Endometrial microvascular endothelial cells (primary cell): ENCODE data around the gene FADD. TPM values are rescaled to one million over a fixed set of nuclear protein-coding genes. Genes with fewer than 3 reads are reported as not detected.

ENCODE experiments used
- in situ Hi-C: cut with HindIII; loops from 2 replicates; pipeline ENCODE4 v1.10.0; 2017; ENCODE audit warnings: low sequenced_read_pairs, low pct_unique_long_range_greater_than_20kb; ENCODE audit errors: inconsistent ontology term
- total RNA-seq: library from RNA; depleted of rRNA; stranded (reverse); fragments of >200 nt; gene quantifications from one replicate; pipeline ENCODE4 v1.2.3, GENCODE V29; 2015; ENCODE audit errors: inconsistent ontology term

FADD gene
- total RNA-seq, 1 donor from 2014 or later: 31.0 TPM

- in situ Hi-C loops: no loop called here
Measured at GRCh38 chr11:70220920-70221319, 17.8 kb downstream of the FADD start.

DNA sequence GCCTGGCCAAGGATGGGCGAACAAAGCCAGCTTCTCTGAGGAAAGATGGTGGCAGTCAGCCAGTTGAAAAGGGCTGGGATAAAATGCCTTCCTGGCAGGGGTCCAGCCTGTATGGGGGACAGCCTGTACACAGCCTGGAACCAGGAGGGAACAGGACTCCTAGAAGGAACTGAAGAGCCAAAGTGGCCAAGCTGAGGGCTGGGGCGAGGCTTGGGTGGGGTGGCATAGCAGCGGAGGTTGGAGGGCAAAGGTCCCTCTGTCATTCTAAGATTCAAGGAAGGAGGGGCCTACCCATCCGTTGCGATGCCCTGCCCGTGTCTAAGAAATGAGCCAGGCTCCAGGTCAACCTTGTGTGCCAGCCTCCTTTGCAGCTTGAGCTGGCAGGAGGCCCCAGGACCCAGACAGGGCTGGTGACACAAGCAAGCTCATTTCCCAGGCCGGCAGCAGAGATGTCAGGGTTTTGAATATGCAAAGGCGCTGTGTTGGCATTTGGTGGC is 22.6 kb downstream of the FADD start:
- in situ Hi-C loops: no loop called here

GRCh38 chr11:70226183-70226582 is 23.1 kb downstream of the FADD start:
- in situ Hi-C loops: no loop called here

DNA sequence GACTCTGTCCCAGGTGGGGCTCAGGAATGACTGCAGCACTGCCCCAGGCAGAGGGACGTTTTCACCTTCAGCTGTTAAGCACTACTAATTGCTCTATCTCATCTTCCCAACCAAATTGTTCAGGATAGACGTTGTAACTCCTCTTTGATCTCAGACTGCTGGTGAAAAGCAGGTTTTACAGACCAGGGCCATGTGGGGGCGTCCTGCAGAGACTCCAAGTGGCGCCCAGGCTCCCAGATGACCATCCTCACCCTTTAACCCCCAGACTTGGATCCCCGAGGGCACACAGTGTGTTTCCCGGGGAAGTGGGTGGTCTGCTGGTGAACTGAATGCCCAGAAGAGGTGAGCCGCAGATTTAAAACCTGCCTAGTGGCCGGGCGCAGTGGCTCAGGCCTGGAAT is 23.9 kb downstream of the FADD start:
- in situ Hi-C loops: no loop called here

- in situ Hi-C loops: no loop called here
Measured at GRCh38 chr11:70229737-70230136, 26.6 kb downstream of the FADD start.

DNA sequence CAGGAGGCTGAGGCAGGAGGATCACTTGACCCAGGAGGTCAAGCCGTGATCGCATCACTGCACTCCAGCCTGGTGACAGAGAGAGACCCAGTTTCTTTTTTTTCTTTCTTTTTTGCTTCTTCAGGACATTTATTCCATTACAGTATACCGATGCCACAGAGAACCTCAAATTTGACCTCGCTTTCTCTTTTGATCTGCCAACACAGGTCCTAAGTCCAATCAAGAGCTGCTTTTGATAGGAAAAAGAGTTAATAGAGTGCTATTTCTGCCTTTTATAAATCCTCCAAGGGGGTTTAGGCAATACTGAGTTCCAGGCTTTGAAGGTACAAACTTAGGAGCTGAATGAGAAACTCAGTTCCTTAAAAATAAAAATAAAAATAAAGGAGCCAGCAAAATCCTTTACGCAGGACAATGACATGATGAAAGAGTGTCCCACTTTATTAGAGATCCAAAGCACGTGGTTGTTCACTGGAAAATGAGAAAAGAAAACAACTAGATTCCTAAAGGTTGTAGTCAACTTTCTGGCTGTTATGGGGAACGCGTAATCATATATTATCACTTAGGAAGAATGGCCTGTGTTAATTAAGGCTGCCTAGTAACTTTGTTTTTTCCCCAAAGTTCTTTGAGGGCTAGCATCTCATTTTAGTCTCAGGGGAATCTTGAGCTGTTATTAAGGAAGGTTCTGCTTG is 27.2 kb downstream of the FADD start:
- in situ Hi-C loops: no loop called here

DNA sequence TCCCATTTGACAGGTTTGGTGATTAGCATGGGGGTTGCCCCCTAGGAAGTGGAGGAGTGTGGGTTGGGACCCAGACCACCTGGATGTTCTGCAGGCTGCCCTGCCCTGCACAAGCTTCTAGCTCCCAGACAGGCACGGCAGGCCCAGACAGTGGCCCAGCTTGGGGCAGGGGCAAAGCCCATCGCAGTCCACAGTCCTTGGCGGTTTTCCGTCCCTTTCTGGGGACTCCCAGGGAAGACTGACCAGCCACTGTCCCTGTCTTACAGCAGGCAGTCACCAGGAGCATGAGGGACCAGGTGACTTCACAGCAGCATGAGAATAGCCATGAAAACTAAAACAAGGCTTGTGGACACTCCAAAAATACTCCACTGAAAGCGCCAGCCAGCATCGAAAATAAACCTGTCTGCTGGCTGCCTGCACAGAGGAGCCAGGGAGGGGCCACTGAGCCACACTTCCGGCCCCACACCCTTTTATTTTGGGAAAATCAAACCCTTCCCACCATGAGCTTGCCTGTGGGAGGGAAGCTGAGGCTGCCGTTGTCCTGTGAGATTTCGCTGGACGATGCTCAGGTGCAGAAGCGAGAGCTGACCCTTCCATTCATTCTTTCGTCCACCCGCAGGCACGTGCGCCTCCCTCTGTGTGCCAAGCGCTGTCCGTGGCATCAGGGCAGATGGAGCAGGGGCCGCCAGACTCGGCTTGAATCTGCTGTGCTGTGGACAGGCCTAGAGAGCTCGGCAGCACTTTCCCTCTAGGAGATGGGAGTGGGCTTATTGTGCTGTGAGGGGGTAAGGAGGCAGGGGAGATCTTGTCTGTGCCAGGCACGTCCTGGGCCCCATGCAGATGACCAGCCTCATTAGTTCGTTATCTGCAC is 28.0 kb downstream of the FADD start:
- in situ Hi-C loops: no loop called here

DNA sequence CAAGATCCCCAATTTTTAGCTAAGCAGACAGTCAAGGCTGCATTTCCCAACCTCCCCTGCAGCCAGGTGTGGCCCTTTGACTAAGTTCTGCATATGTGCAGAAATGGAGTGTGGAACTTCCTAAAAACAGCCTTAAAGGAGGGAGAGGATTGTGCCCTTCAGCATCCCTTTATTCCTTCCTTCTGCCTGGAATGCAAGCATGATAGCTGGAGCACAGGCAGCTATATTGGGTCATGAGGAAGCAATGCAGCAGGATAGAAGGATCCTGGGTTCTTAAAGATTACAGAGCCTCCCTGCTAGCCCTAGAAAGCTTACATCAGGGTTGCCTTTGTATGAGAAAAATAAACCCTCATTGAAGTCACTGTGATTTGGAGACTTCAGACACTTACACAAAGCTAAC is 29.9 kb downstream of the FADD start:
- in situ Hi-C loops: no loop called here

- in situ Hi-C loops: no loop called here
Measured at GRCh38 chr11:70233511-70233934, 30.4 kb downstream of the FADD start.

DNA sequence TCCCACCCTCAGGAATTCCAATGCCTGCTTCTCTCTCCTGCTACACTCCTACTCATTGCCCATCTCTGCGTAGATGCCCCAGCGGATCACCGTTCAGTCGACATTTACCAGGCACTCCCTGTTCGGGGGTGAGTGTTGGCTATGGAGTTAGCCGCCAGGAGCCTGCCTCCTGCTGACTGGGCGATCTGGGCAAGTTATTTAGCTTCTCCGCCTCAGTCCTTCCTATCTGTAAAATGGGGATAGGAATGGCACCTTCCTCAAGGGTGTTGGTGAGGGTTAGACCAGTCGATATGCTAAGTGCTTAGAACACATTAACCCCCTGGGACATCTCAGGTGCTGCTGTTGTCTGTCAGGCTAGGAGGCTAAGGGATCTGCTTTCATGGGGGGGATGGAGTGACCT is 30.9 kb downstream of the FADD start:
- in situ Hi-C loops: no loop called here

DNA sequence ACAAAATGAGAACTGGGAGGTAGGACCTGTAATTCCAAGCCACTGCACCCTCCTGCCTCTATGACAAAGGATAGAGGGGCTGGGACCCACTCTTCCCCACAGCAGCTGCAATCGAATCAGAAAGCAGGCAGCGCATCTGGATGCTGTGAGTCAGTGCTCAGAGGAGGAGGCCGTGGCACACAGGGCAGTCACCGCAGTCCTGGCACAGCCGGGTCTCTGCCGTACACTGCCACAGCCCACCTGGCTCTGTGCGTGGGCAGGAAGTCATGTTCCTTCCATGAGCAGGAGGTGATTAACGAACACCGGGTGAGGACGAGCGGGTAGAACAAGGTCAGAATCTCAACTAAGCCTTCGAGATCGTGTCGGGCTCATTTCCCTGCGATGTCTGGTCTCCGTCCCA is 37.2 kb downstream of the FADD start:
- in situ Hi-C loops: no loop called here

DNA sequence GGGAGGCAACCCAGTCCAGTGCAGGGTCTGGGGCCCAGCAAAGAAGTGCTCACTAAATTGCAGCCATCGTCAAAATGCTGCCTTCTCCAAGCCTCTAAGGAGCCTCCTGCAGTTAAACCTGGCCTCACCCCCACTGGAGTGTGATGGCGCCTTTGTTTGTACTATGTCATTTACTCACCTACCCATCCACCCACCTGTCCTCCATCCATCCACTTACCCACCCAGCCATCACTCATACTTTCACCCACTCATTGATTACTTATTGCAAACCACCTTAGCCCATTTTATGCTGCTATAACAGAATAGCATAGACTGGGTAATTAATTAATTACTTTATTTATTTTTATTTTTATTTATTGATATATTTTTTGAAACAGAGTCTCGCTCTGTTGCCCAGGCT is 38.6 kb downstream of the FADD start:
- in situ Hi-C loops: no loop called here

- in situ Hi-C loops: no loop called here
Measured at GRCh38 chr11:70242885-70243284, 39.8 kb downstream of the FADD start.

DNA sequence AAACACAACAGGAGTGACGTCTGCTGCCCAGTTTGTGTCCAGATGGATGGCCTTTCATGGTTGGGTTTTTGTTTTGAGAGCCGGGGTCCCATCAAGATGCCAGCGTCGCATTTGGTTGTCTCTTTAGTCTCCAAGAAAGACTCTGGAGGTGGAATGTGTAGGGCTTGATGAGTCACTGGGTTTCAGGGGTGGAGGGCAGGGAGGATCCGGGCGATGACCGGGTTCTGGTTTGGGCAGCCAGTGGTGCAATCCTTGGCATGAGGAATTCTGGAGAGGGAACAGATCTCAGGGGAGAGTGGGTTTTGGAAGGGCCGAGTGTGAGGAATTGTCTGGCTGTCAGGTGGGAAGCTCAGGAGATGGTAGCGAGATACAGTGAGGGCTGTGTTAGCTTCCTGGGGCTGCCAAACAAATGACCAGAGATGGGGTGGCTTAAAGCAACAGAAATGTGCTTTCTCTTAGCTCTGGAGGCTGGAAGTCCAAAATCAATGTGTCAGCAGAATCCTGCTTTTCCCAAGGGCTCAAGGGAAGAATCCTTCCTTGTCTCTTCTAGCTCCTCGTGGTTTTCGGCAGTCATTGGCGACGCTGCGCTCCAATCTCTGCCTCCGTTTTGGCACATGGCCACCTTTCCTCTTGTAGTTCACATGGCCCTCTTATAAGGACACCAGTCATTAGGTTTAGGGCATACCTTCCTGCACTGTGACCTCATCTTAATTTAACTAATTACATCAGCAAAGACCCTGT is 41.0 kb downstream of the FADD start:
- in situ Hi-C loops: no loop called here

- in situ Hi-C loops: no loop called here
Measured at GRCh38 chr11:70244698-70245097, 41.6 kb downstream of the FADD start.

GRCh38 chr11:70246196-70246595 is 43.1 kb downstream of the FADD start:
- in situ Hi-C loops: no loop called here

GRCh38 chr11:70247042-70247709 is 44.1 kb downstream of the FADD start:
- in situ Hi-C loops: no loop called here

- in situ Hi-C loops: no loop called here
Measured at GRCh38 chr11:70247710-70248072, 44.6 kb downstream of the FADD start.
